ENCODE measurements around the gene FOS. TPM values are rescaled to one million over a fixed set of nuclear protein-coding genes. Genes with fewer than 3 reads are reported as not detected.

The FOS gene
- total RNA-seq, 1 experiment from 2014 or later: 23.9 TPM

DNA sequence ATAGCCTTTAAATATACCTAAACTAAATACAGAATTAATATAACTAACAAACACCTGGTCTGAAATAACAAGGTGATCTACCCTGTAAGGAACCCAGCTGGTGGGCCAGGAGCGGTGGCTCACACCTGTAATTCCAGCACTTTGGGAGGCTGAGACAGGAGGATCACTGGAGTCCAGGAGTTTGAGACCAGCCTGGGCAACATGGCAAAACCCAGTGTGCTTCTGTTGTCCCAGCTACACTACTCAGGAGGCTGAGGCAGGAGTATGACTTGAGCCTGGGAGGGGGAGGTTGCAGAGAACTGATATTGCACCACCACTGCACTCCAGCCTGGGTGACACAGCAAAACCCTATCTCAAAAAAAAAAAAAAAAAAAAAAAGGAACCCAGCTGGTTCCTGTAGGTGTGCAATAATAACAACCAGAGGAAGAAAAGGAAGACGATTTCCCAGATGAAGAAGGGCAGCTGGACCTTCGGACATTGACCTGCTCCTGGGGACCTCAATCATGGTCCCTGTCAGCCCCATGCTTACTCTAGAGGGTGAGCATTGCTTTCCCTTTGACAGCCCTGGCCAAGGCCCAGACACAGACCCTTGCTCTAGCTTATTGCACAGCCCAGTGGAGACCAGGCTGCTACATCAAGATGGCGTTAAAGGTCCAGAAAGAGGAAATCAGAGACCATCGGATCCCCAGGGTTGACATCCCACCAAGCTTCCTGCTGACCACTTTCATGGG, 5.4 kb downstream of the FOS start:
- Mint-ChIP-seq H3K9me3 (no peaks in the 10 kb centered on the region), H3K4me1 (peaks cover 53% of the 10 kb centered on the region), H3K27ac (no peak overlapping the region), H3K36me3 (peaks cover 23% of the 10 kb centered on the region), H3K27me3 (ENCODE audit: low read depth) (peaks cover 9% of the 10 kb centered on the region; the same call in 1 of the 2 replicates), H3K4me3 (no peak overlapping the region)
- TF ChIP-seq ZNF263 (CRISPR knock-in tag; IDR thresholded peaks at IDR 0.05; ENCODE audit: low read depth) (no peak), ZNF138 (CRISPR knock-in tag; conservative IDR thresholded peaks at IDR 0.05) (no peak), EMX1 (CRISPR knock-in tag; IDR thresholded peaks at IDR 0.05) (no peak), ZNF396 (CRISPR knock-in tag; IDR thresholded peaks at IDR 0.05; ENCODE audit: borderline replicate concordance) (no peak), ZNF423 (CRISPR knock-in tag; IDR thresholded peaks at IDR 0.05) (no peak), TP53 (CRISPR knock-in tag; IDR thresholded peaks at IDR 0.05) (no peak), RORB (CRISPR knock-in tag; IDR thresholded peaks at IDR 0.05) (no peak)
- TF ChIP-seq, protein P1, sequence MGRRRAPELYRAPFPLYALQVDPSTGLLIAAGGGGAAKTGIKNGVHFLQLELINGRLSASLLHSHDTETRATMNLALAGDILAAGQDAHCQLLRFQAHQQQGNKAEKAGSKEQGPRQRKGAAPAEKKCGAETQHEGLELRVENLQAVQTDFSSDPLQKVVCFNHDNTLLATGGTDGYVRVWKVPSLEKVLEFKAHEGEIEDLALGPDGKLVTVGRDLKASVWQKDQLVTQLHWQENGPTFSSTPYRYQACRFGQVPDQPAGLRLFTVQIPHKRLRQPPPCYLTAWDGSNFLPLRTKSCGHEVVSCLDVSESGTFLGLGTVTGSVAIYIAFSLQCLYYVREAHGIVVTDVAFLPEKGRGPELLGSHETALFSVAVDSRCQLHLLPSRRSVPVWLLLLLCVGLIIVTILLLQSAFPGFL (CRISPR knock-in tag; IDR thresholded peaks at IDR 0.05; ENCODE audit: borderline replicate concordance): no peak
- TF ChIP-seq, protein P2, sequence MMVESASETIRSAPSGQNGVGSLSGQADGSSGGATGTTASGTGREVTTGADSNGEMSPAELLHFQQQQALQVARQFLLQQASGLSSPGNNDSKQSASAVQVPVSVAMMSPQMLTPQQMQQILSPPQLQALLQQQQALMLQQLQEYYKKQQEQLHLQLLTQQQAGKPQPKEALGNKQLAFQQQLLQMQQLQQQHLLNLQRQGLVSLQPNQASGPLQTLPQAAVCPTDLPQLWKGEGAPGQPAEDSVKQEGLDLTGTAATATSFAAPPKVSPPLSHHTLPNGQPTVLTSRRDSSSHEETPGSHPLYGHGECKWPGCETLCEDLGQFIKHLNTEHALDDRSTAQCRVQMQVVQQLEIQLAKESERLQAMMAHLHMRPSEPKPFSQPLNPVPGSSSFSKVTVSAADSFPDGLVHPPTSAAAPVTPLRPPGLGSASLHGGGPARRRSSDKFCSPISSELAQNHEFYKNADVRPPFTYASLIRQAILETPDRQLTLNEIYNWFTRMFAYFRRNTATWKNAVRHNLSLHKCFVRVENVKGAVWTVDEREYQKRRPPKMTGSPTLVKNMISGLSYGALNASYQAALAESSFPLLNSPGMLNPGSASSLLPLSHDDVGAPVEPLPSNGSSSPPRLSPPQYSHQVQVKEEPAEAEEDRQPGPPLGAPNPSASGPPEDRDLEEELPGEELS (CRISPR knock-in tag; IDR thresholded peaks at IDR 0.05): no peak
- TF ChIP-seq, protein P3, sequence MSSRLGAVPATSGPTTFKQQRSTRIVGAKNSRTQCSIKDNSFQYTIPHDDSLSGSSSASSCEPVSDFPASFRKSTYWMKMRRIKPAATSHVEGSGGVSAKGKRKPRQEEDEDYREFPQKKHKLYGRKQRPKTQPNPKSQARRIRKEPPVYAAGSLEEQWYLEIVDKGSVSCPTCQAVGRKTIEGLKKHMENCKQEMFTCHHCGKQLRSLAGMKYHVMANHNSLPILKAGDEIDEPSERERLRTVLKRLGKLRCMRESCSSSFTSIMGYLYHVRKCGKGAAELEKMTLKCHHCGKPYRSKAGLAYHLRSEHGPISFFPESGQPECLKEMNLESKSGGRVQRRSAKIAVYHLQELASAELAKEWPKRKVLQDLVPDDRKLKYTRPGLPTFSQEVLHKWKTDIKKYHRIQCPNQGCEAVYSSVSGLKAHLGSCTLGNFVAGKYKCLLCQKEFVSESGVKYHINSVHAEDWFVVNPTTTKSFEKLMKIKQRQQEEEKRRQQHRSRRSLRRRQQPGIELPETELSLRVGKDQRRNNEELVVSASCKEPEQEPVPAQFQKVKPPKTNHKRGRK (CRISPR knock-in tag; IDR thresholded peaks at IDR 0.05; ENCODE audit: borderline replicate concordance): no peak
- TF ChIP-seq, protein P4, sequence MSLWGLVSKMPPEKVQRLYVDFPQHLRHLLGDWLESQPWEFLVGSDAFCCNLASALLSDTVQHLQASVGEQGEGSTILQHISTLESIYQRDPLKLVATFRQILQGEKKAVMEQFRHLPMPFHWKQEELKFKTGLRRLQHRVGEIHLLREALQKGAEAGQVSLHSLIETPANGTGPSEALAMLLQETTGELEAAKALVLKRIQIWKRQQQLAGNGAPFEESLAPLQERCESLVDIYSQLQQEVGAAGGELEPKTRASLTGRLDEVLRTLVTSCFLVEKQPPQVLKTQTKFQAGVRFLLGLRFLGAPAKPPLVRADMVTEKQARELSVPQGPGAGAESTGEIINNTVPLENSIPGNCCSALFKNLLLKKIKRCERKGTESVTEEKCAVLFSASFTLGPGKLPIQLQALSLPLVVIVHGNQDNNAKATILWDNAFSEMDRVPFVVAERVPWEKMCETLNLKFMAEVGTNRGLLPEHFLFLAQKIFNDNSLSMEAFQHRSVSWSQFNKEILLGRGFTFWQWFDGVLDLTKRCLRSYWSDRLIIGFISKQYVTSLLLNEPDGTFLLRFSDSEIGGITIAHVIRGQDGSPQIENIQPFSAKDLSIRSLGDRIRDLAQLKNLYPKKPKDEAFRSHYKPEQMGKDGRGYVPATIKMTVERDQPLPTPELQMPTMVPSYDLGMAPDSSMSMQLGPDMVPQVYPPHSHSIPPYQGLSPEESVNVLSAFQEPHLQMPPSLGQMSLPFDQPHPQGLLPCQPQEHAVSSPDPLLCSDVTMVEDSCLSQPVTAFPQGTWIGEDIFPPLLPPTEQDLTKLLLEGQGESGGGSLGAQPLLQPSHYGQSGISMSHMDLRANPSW (CRISPR knock-in tag; conservative IDR thresholded peaks at IDR 0.05; ENCODE audit: low read depth): no peak
- TF ChIP-seq, protein P5, sequence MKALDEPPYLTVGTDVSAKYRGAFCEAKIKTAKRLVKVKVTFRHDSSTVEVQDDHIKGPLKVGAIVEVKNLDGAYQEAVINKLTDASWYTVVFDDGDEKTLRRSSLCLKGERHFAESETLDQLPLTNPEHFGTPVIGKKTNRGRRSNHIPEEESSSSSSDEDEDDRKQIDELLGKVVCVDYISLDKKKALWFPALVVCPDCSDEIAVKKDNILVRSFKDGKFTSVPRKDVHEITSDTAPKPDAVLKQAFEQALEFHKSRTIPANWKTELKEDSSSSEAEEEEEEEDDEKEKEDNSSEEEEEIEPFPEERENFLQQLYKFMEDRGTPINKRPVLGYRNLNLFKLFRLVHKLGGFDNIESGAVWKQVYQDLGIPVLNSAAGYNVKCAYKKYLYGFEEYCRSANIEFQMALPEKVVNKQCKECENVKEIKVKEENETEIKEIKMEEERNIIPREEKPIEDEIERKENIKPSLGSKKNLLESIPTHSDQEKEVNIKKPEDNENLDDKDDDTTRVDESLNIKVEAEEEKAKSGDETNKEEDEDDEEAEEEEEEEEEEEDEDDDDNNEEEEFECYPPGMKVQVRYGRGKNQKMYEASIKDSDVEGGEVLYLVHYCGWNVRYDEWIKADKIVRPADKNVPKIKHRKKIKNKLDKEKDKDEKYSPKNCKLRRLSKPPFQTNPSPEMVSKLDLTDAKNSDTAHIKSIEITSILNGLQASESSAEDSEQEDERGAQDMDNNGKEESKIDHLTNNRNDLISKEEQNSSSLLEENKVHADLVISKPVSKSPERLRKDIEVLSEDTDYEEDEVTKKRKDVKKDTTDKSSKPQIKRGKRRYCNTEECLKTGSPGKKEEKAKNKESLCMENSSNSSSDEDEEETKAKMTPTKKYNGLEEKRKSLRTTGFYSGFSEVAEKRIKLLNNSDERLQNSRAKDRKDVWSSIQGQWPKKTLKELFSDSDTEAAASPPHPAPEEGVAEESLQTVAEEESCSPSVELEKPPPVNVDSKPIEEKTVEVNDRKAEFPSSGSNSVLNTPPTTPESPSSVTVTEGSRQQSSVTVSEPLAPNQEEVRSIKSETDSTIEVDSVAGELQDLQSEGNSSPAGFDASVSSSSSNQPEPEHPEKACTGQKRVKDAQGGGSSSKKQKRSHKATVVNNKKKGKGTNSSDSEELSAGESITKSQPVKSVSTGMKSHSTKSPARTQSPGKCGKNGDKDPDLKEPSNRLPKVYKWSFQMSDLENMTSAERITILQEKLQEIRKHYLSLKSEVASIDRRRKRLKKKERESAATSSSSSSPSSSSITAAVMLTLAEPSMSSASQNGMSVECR (CRISPR knock-in tag; IDR thresholded peaks at IDR 0.05; ENCODE audit: borderline replicate concordance): no peak
- CTCF ChIA-PET: interaction anchor here (0.7 to 1.7 kb wide), 6 partner anchors 9 to 25 kb away, joined by 3 to 8 read pairs (median 4); no protein-coding TSS in a partner anchor
- DNase-seq (ENCODE audit: low spot score) (no peak), ATAC-seq (no peak)
- POLR2A ChIA-PET: interaction anchor here (0.7 to 2.1 kb wide), 3 partner anchors 10 to 132 kb away, joined by 4 to 15 read pairs (median 5); no protein-coding TSS in a partner anchor

Measured in WTC11 (cell line).